AG09309 (cell line): ENCODE data around the gene MGST3.

Experiments
- DNase-seq: peaks from one replicate; pipeline ENCODE4 v3.0.0-alpha.2; 2010; ENCODE audit warnings: low read depth
- H3K4me3 ChIP-seq: 2 replicates; pipeline ENCODE4 v1.5.1; 2011; ENCODE audit warnings: mild to moderate bottlenecking, low read depth, low read length, moderate library complexity; ENCODE audit not compliant: control insufficient read depth
- CTCF ChIP-seq: IDR thresholded peaks from 2 replicates; pipeline ENCODE4 v1.5.1; 2011; ENCODE audit warnings: mild to moderate bottlenecking, low read depth, low read length, inconsistent platforms; ENCODE audit not compliant: insufficient read depth, control insufficient read depth; ENCODE audit errors: missing control alignments

Gene MGST3

GRCh38 chr1:165641231-165641987, 10.4 kb downstream of the MGST3 start:
- TF ChIP-seq CTCF = no peak
- no peak for DNase-seq
- no peak overlapping the region for H3K4me3 ChIP-seq

- TF ChIP-seq CTCF = no peak
- H3K4me3 ChIP-seq = no peak overlapping the region
- DNase-seq = no peak
Measured at GRCh38 chr1:165644064-165644735, 13.2 kb downstream of the MGST3 start.

- no peak overlapping the region for H3K4me3 ChIP-seq
- no peak for TF ChIP-seq CTCF
- no peak for DNase-seq
Measured at GRCh38 chr1:165645654-165646366, 14.8 kb downstream of the MGST3 start.

GRCh38 chr1:165647517-165647916, 16.5 kb downstream of the MGST3 start:
- no peak for DNase-seq
- no peak overlapping the region for H3K4me3 ChIP-seq
- no peak for TF ChIP-seq CTCF

- DNase-seq = no peak
- H3K4me3 ChIP-seq = no peak overlapping the region
- TF ChIP-seq CTCF = no peak
Measured at GRCh38 chr1:165647970-165648369, 16.9 kb downstream of the MGST3 start.

- no peak for TF ChIP-seq CTCF
- H3K4me3 ChIP-seq = no peak overlapping the region
- no peak for DNase-seq
Measured at GRCh38 chr1:165648919-165649572, 18.0 kb downstream of the MGST3 start.
